Duodenal mucosa (tissue), 2 donors: Measurements from ENCODE around the gene OBSCN.

Source experiments
- H3K27ac ChIP-seq: one replicate; pipeline ENCODE4 v1.7.0; 2013; ENCODE audit warnings: low read depth, low read length
- H3K27me3 ChIP-seq, 2 donors: one replicate each; pipeline ENCODE4 v1.7.0; 2013; ENCODE audit warnings: low read length in 2 of 2, control low read depth in 1 of 2; ENCODE audit not compliant: insufficient read depth in 2 of 2, control insufficient read depth in 1 of 2
- H3K36me3 ChIP-seq, 2 donors: one replicate each; pipeline ENCODE4 v1.7.0; 2013; ENCODE audit warnings: low read length in 2 of 2, control low read depth in 1 of 2; ENCODE audit not compliant: insufficient read depth in 2 of 2, control insufficient read depth in 1 of 2
- H3K4me1 ChIP-seq, 2 donors: one replicate each; pipeline ENCODE4 v1.7.0; 2013; ENCODE audit warnings: low read length in 2 of 2, control low read depth in 1 of 2; ENCODE audit not compliant: insufficient read depth in 2 of 2, control insufficient read depth in 1 of 2
- H3K4me3 ChIP-seq, 2 donors: one replicate each; pipeline ENCODE4 v1.7.0; 2013; ENCODE audit warnings: low read length in 2 of 2, low read depth in 1 of 2
- H3K9ac ChIP-seq, 2 donors: one replicate each; pipeline ENCODE4 v1.7.0; 2013; ENCODE audit warnings: low read length in 2 of 2, low read depth in 1 of 2
- H3K9me3 ChIP-seq, 2 donors: one replicate each; pipeline ENCODE4 v1.7.0; 2013; ENCODE audit warnings: low read length in 2 of 2, control low read depth in 1 of 2; ENCODE audit not compliant: control insufficient read depth in 1 of 2

Gene OBSCN

GRCh38 chr1:228284148-228284495, 76.3 kb downstream of the OBSCN start:
- Histone ChIP-seq H3K36me3 (peaks cover 0 to 11% of the 10 kb centered on the region in 2 donors), H3K9me3 (no peaks in the 10 kb centered on the region), H3K4me3 (no peak overlapping the region), H3K9ac (no peak overlapping the region), H3K27ac (no peak overlapping the region), H3K4me1 (no peaks in the 10 kb centered on the region), H3K27me3 (no peaks in the 10 kb centered on the region)

GRCh38 chr1:228284521-228284920, 76.7 kb downstream of the OBSCN start:
- Histone ChIP-seq H3K9ac (no peak overlapping the region), H3K27ac (no peak overlapping the region), H3K4me3 (no peak overlapping the region), H3K9me3 (no peaks in the 10 kb centered on the region), H3K4me1 (no peaks in the 10 kb centered on the region), H3K36me3 (peaks cover 0 to 9% of the 10 kb centered on the region in 2 donors), H3K27me3 (no peaks in the 10 kb centered on the region)

- Histone ChIP-seq H3K4me1 (no peaks in the 10 kb centered on the region), H3K9me3 (no peaks in the 10 kb centered on the region), H3K27me3 (no peaks in the 10 kb centered on the region), H3K27ac (no peak overlapping the region), H3K36me3 (peaks cover 0 to 6% of the 10 kb centered on the region in 2 donors), H3K4me3 (no peak overlapping the region), H3K9ac (no peak overlapping the region)
These were observed 78.0 kb downstream of the OBSCN start for GRCh38 chr1:228285661-228286504.

GRCh38 chr1:228286505-228287417, 78.9 kb downstream of the OBSCN start:
- H3K27me3 ChIP-seq, result no peaks in the 10 kb centered on the region
- no peaks in the 10 kb centered on the region for H3K4me1 ChIP-seq
- H3K36me3 ChIP-seq, result peaks cover 0 to 6% of the 10 kb centered on the region in 2 donors
- no peak overlapping the region for H3K9ac ChIP-seq
- no peaks in the 10 kb centered on the region for H3K9me3 ChIP-seq
- H3K27ac ChIP-seq, result no peak overlapping the region
- H3K4me3 ChIP-seq, result no peak overlapping the region

- Histone ChIP-seq H3K9me3 (no peaks in the 10 kb centered on the region), H3K36me3 (peaks cover 0 to 6% of the 10 kb centered on the region in 2 donors), H3K27me3 (no peaks in the 10 kb centered on the region), H3K27ac (no peak overlapping the region), H3K9ac (no peak overlapping the region), H3K4me1 (no peaks in the 10 kb centered on the region), H3K4me3 (no peak overlapping the region)
These were observed 79.9 kb downstream of the OBSCN start for GRCh38 chr1:228287541-228288425.

- H3K36me3 ChIP-seq, result no peaks in the 10 kb centered on the region
- no peak overlapping the region for H3K27ac ChIP-seq
- no peaks in the 10 kb centered on the region for H3K4me1 ChIP-seq
- no peak overlapping the region for H3K4me3 ChIP-seq
- H3K9ac ChIP-seq, result no peak overlapping the region
- H3K27me3 ChIP-seq, result no peaks in the 10 kb centered on the region
- H3K9me3 ChIP-seq, result no peaks in the 10 kb centered on the region
These were observed 80.8 kb downstream of the OBSCN start for GRCh38 chr1:228288536-228289238.

GRCh38 chr1:228289239-228289849, 81.5 kb downstream of the OBSCN start:
- Histone ChIP-seq H3K9ac (no peak overlapping the region), H3K4me1 (no peaks in the 10 kb centered on the region), H3K27me3 (no peaks in the 10 kb centered on the region), H3K36me3 (peaks cover 0 to 4% of the 10 kb centered on the region in 2 donors), H3K9me3 (no peaks in the 10 kb centered on the region), H3K27ac (no peak overlapping the region), H3K4me3 (no peak overlapping the region)

- no peaks in the 10 kb centered on the region for H3K4me1 ChIP-seq
- H3K27ac ChIP-seq, result no peak overlapping the region
- H3K9me3 ChIP-seq, result no peaks in the 10 kb centered on the region
- no peak overlapping the region for H3K9ac ChIP-seq
- H3K4me3 ChIP-seq, result no peak overlapping the region
- peaks cover 0 to 4% of the 10 kb centered on the region in 2 donors for H3K36me3 ChIP-seq
- H3K27me3 ChIP-seq, result no peaks in the 10 kb centered on the region
These were observed 82.4 kb downstream of the OBSCN start for GRCh38 chr1:228289996-228290881.
